Mononuclear cell (primary cell): ENCODE measurements around the gene SLC31A1. TPM values are rescaled to one million over a fixed set of nuclear protein-coding genes. Genes with fewer than 3 reads are reported as not detected.

ENCODE experiments used
- H3K27me3 ChIP-seq: 2 replicates; pipeline ENCODE4 v1.6.0; 2011; ENCODE audit warnings: low read length, control low read depth; ENCODE audit not compliant: insufficient read depth
- H3K4me1 ChIP-seq: 2 replicates; pipeline ENCODE4 v1.5.1; 2011; ENCODE audit warnings: mild to moderate bottlenecking, low read length, control low read depth; ENCODE audit not compliant: insufficient read depth
- H3K4me3 ChIP-seq: 2 replicates; pipeline ENCODE4 v1.5.1; 2011; ENCODE audit warnings: mild to moderate bottlenecking, low read length, moderate library complexity
- H3K9me3 ChIP-seq: 2 replicates; pipeline ENCODE4 v1.5.1; 2011; ENCODE audit warnings: low read depth, mild to moderate bottlenecking, control low read depth, low read length
- total RNA-seq: library from RNA; depleted of rRNA; stranded (reverse); fragments of >200 nt; gene quantifications from one replicate; pipeline ENCODE4 v1.2.3, GENCODE V29; 2012

The SLC31A1 gene
- total RNA-seq, 1 donor, result 8.0 TPM

DNA sequence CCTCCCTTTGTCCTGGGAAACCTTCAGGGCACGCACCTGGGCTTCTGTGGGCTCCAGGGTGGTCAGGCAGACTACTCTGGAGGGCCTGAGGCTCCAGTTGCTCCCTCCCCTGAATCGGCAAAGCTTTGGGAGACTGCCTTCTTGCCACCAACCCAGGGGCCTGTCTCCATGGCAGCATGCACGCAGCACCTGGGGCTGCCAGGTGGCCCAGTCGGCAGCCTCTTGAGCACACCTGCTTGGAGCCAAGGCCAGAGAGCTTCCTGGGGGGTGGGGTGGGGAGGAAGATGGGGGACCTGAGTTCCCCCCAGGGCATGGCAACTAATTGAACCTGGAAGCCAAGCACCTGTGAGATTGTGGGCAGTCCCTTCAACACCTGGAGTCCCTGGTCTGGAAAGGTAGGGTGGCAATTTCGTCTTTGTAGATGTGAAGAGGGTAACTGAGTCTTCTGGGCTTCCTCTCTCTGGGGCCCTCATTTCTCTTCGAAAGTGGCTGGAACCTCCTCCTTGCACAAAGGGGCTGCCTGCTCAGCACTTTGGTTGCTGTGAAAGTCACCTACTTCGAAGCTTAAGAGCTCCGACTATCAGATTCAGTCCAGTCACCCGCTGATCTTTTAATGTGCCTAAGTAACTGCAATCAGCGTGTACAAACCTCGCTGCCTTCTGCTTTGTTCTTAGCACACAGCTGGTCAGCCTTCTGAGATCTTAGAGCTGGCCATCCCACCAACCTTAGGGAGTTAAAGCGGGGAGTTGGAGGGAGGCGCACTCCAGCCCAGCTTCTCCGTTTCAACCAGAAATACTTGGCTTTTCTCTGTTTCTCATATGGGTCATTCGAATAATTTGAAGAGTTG is 77.8 kb downstream of the SLC31A1 start:
- H3K4me3 ChIP-seq, result no peak overlapping the region
- H3K27me3 ChIP-seq, result no peaks in the 10 kb centered on the region
- H3K4me1 ChIP-seq, result peaks cover 8% of the 10 kb centered on the region
- H3K9me3 ChIP-seq, result no peaks in the 10 kb centered on the region

DNA sequence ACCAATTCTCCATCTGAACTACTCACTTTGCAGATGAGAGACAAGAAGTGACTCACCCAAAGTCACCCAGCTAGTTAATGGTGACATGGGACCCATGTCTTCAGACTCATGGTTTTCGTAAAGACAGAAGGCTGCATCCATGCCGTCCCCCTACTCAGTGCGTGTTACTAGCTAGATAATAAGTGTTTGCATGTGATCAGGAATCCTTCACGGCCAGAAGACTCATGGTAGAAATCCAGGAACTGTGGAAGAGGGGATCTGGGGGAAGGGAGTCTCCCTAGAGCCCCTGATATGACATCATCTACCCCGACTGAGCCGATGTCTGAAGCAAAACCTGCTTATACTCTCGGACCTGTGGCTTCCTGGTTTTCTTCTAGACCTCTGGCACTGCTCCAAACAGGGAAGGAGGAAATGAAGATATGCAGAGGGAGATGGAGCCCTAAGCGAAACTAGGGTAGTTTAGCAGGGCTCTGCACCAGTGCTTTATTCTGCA is 78.5 kb downstream of the SLC31A1 start:
- no peak overlapping the region for H3K4me3 ChIP-seq
- no peaks in the 10 kb centered on the region for H3K9me3 ChIP-seq
- peaks cover 8% of the 10 kb centered on the region for H3K4me1 ChIP-seq
- H3K27me3 ChIP-seq, result no peaks in the 10 kb centered on the region

DNA sequence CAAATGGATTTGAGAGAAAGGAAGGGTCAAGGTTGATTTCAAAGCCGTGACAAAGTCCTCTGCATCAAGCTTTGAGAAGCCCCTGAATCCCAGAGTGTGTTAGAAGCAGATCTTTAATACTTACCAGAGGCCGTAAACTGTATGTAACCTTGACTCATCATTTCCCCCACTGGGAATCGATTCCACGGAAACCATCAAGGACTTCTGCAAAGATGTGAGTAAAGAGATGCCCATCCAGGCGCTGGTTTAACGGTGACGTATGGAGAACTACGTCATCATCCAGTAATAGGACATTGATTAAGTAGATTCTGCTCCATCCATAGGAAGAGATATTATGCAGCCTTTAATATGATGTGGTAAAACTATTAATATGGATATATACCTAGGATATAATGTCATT is 80.2 kb downstream of the SLC31A1 start:
- peaks cover 8% of the 10 kb centered on the region for H3K4me1 ChIP-seq
- no peaks in the 10 kb centered on the region for H3K27me3 ChIP-seq
- no peaks in the 10 kb centered on the region for H3K9me3 ChIP-seq
- no peak overlapping the region for H3K4me3 ChIP-seq

DNA sequence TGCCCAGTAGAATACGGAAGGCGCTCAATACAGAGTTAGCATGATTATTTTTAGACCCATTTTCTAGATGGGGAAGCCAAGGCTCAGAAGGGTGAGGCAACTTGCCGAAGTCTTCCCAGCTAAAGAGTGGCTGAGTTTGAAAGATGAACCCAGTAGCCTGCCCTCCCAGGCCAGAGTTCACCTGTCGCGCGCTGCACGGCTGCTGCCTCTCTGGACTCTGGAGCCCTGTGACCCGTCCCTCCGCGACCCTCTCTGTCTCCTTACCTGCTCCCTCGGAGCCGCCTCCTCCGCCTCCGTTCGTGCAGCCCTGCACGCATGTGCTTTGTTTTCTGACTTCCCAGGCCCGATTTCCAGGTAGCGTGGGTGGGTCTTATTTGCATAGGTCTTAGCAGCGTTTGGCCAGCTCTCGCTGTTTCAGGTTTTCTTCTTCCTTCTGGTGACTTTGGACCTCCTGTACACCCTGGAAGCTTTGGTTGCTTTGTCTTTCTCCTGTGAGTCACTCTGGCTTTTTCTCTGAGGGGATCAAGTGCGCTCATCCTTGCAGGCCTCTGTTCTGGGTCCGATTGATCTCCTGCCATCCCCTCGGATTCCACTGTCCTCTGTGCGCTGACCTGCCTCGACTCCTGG is 81.6 kb downstream of the SLC31A1 start, which contains the start of gene RNF183:
RNF183 (minus strand) TSS at position 585 of the 627 bp plus-strand sequence. CDS start 5,192 bp downstream, outside the sequence.
- Histone ChIP-seq H3K27me3 (no peaks in the 10 kb centered on the region), H3K4me1 (peaks cover 8% of the 10 kb centered on the region), H3K4me3 (no peak within 1 kb of the TSS), H3K9me3 (no peaks in the 10 kb centered on the region)

DNA sequence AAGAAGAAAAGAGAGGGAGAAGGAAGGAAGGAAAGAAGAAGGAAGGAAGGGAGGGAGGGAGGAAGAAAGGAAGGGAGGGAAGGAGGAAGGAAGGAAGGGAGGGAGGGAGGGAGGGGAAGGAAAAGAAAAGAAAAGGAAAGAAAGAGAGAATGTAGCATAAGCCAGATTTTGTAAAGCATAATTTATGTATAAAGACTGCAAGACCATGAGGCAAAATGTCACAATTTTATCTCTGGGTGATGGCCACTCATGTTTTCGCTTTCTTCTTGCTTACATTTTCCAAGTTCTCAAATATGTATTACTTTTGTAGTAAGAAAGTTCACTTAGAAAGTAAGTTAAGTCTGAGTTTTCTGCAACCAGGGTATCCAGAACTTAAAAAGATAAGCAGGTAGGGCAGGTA is 85.2 kb downstream of the SLC31A1 start:
- Histone ChIP-seq H3K4me3 (no peak overlapping the region), H3K9me3 (no peaks in the 10 kb centered on the region), H3K4me1 (no peaks in the 10 kb centered on the region), H3K27me3 (no peaks in the 10 kb centered on the region)

DNA sequence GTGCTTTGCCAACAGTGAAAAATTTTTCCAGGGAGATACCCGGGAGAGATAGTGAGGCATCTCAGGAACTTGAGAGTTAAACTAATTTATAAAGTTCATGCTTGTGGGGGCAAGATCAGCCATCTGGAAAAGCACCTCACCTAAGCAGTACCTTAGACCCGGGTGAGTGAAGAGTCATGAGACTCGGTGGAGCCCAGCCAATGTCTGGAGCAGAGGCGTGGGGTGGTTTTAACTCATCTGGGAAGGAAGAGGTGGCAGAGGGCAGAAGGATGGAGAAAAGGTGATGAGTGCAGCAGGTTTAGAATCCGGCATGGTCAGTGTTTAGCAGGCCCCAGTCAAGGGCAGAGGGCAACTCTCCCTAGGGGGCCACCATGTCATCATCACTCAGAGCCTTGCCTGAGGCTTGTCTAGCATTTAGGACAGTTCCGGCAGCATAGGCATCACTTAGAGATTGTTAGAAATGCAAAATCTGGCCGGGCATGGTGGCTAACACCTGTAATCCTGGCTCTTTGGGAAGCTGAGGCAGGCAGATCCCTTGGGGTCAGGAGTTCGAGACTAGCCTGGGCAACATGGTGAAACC is 86.1 kb downstream of the SLC31A1 start:
- H3K4me3 ChIP-seq, result no peak overlapping the region
- no peaks in the 10 kb centered on the region for H3K4me1 ChIP-seq
- no peaks in the 10 kb centered on the region for H3K9me3 ChIP-seq
- no peaks in the 10 kb centered on the region for H3K27me3 ChIP-seq

DNA sequence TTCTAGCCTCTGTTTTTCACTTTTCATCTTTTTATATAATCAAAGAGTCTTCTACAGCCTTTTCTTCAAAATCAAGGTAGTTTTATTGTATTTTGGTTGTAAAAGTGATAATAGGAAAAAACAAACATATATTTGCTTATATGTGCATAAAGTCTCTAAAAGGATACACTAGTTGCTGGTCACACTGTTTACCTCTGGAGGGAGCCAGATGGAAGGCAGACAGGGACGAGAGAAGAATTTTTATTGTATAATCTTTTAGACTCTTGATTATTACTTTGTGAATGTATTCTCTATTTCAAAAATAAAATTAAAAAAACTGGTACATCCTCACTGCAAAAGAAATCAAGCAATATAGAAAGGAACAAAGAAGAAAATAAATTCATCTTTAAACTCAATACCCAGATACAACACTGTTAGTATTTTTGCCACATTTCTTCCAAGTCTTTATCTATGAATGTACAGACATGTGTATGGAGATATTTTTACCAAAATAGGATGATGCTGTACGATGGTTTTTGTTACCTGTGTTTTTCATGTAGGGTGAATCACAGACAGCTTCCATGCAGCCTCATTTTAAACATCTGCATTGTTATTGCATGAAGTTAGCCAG is 88.0 kb downstream of the SLC31A1 start:
- Histone ChIP-seq H3K4me3 (no peak overlapping the region), H3K9me3 (no peaks in the 10 kb centered on the region), H3K4me1 (no peaks in the 10 kb centered on the region), H3K27me3 (no peaks in the 10 kb centered on the region)

DNA sequence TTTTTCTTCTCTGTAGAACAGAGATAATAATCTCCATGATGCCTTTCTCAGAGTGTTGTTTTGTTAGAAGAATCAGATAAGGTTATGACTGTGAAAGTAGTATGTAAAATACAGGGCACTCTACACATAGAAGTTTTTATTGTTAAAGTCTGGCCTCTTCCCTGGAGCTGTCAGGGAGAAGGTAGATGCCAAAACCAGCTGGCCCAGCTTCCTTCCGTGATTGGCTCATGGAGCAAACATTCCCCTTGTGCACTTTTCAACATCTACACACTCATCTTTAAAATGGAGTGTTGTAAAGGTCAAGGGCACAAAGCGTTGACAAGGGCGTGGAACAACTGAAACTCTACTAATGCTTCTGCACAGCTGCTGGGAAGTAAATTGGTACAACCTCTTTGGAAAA is 89.2 kb downstream of the SLC31A1 start:
- no peak overlapping the region for H3K4me3 ChIP-seq
- no peaks in the 10 kb centered on the region for H3K4me1 ChIP-seq
- H3K27me3 ChIP-seq, result no peaks in the 10 kb centered on the region
- H3K9me3 ChIP-seq, result no peaks in the 10 kb centered on the region

DNA sequence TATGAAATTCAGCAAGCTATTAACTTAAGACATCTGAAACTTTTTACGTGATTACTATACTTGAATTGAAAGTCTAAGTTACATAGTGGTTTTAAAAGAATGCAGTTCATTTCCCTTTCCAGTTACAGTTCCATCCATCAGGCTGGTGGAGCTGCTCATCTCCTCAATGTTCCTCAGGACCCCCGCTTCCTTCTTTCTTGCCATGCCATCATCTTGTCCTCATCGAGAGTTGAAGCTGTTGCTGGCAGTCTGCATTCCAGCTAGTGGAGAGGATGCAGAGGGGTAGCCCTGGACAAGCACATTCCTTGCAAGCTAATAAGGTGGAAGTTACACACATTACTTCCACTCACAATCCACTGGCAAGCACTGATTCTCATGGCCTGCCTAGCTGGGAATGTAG is 90.6 kb downstream of the SLC31A1 start:
- H3K4me1 ChIP-seq, result no peaks in the 10 kb centered on the region
- no peaks in the 10 kb centered on the region for H3K9me3 ChIP-seq
- H3K4me3 ChIP-seq, result no peak overlapping the region
- no peaks in the 10 kb centered on the region for H3K27me3 ChIP-seq

DNA sequence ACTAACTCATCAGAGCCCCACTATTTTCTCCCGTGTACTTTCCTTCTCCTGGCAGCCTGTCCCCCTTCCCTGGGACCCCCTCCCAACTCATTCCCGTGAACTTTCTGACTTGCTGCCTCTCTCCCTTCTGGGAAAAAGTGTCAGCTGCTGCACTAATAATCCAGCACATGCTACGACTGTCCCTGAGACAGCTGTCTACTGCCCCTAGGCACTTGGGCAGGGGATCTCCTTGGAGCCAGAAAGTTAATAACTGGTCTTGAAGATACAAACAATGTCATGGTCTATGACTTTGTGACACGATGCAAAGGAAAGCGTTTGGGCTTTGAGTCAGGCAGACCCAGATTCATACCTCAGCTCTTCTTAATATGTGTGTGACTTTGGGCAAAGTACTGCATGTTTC is 91.9 kb downstream of the SLC31A1 start:
- no peak overlapping the region for H3K4me3 ChIP-seq
- no peaks in the 10 kb centered on the region for H3K27me3 ChIP-seq
- no peaks in the 10 kb centered on the region for H3K4me1 ChIP-seq
- no peaks in the 10 kb centered on the region for H3K9me3 ChIP-seq

Other genes with a start within 250 kb of the SLC31A1 start
- 0.84 TPM for gene ZNF883, start 209.4 kb upstream of the SLC31A1 start, total RNA-seq
- 0.42 TPM for gene ZFP37, start 164.8 kb upstream of the SLC31A1 start, total RNA-seq
- 38.8 TPM for gene SLC31A2, start 70.5 kb upstream of the SLC31A1 start, total RNA-seq
- 15.4 TPM for gene FKBP15, start 267 bp upstream of the SLC31A1 start, total RNA-seq
- gene CDC26, start 54.0 kb downstream of the SLC31A1 start, total RNA-seq, result 13.2 TPM
- 15.4 TPM for gene PRPF4, start 54.1 kb downstream of the SLC31A1 start, total RNA-seq
- not detected for gene RNF183, start 81.8 kb downstream of the SLC31A1 start, total RNA-seq
- gene WDR31, start 118.7 kb downstream of the SLC31A1 start, total RNA-seq, result 0.21 TPM
- gene BSPRY, start 128.0 kb downstream of the SLC31A1 start, total RNA-seq, result 0.42 TPM
- 8.6 TPM for gene HDHD3, start 155.4 kb downstream of the SLC31A1 start, total RNA-seq
- gene ALAD, start 179.7 kb downstream of the SLC31A1 start, total RNA-seq, result 6.8 TPM
- 74.1 TPM for gene POLE3, start 189.1 kb downstream of the SLC31A1 start, total RNA-seq
- 0.21 TPM for gene C9orf43, start 189.2 kb downstream of the SLC31A1 start, total RNA-seq
- 15.4 TPM for gene RGS3, start 242.2 kb downstream of the SLC31A1 start, total RNA-seq